HEK293T (cell line): ENCODE data around the gene RAMAC.

ENCODE experiments used
- ELF4 ChIP-seq: fragments of 450-650 bp; IDR thresholded peaks from 2 replicates; pipeline ENCODE4 v1.6.1; 2017; ENCODE audit warnings: antibody characterized with exemption
- FOXM1 ChIP-seq: fragments of 450-650 bp; IDR thresholded peaks from 2 replicates; pipeline ENCODE4 v1.6.1; 2017; ENCODE audit warnings: mild to moderate bottlenecking, borderline replicate concordance
- HDGF ChIP-seq: fragments of 450-650 bp; IDR thresholded peaks from 2 replicates; pipeline ENCODE4 v1.6.1; 2017; ENCODE audit warnings: antibody characterized with exemption, borderline replicate concordance
- LEF1 ChIP-seq: fragments of 450-650 bp; IDR thresholded peaks from 2 replicates; pipeline ENCODE4 v1.6.1; 2017; ENCODE audit warnings: mild to moderate bottlenecking, borderline replicate concordance
- SUZ12 ChIP-seq: fragments of 450-650 bp; IDR thresholded peaks from 2 replicates; pipeline ENCODE4 v1.6.1; 2016; ENCODE audit warnings: mild to moderate bottlenecking
- TARDBP ChIP-seq: fragments of 450-650 bp; IDR thresholded peaks from 2 replicates; pipeline ENCODE4 v1.6.1; 2016

DNA sequence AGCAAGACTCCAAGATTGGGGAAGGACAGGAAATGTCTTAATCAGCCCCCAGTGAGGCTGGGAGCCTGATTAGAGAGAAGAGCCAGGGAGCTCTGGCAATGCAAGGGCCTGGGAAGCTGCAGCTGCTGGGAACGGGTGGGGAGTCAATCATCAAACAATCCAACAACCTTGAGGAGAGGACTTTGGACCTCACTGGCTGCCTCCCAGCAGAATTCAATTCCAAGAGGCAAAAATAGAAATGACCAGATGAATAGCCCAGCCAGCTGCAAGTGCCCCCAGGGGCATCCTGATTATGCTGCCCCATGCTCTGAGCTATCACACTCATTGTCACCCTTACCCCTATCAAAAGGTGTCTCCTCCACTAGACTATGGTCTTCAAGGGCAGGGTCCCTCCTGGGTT is 27.4 kb upstream of the RAMAC start:
- no peak for TF ChIP-seq ELF4
- TF ChIP-seq LEF1, result no peak
- no peak for TF ChIP-seq SUZ12
- TF ChIP-seq TARDBP, result no peak
- TF ChIP-seq FOXM1, result no peak
- TF ChIP-seq HDGF, result no peak
